SK-N-DZ (cell line): ENCODE results near the gene ZFP1.
"Not testable (repeated sequence)": the region's sequence is repeated elsewhere in the genome, so short reads cannot be mapped to it uniquely, and the experiment has no call there.

Experiments used
- DNase-seq: peaks from one replicate; pipeline ENCODE4 v3.0.0-alpha.2; 2015; ENCODE audit warnings: low spot score

The ZFP1 gene

DNA sequence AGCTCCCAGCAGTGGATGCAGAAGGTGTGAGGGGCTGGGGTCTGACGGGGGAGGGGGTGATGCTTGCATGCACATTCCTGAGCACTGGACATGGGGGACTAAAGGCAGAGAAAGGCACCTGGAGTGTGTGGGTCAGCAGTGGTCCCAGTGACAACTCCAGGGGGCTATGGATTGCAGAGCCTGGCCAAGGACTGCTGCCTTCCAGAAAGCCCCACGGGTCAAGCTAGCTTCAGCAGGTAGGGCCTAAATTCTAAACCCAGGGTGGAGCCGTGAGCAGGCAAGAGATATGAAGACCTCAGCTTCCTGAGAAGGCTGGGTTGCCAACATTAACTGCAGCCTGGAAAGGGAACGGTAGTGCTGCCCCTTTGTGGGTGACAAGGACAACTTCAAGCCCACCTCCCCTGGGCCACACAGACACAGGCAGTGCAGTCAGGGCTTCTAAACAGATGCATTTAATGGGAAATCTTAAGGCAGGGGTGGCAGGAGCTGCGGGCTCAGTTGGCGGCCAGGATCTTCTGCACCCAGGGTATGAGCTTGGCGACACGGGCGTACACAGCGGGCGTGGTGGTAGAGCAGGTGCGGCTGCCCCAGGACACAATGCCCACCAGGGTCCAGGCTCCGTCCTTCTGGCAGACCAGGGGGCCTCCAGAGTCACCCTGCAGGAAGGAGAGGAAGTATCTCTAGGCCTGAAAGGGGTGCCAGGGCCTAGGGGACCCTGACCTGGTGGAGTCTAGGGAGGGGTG, 55.5 kb downstream of the ZFP1 start:
- DNase-seq: no peak

DNA sequence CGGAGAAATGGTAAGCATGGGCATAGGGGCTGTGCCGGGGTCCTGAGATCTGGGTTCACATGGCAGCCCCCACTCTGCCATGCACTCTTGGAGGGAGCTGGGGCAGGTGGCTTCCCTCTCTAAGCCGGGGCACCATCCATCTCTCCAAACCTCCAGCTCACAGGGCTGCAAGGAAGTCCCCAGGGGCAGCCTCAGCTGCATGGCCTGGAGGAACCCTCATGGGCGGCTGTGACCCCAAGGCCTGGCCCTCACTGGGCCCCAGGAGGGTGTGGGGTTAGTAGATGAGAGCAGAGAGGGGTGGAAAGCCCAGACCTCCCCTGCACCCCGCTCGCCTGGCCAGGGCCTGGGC, 56.1 kb downstream of the ZFP1 start:
- DNase-seq: no peak

DNA sequence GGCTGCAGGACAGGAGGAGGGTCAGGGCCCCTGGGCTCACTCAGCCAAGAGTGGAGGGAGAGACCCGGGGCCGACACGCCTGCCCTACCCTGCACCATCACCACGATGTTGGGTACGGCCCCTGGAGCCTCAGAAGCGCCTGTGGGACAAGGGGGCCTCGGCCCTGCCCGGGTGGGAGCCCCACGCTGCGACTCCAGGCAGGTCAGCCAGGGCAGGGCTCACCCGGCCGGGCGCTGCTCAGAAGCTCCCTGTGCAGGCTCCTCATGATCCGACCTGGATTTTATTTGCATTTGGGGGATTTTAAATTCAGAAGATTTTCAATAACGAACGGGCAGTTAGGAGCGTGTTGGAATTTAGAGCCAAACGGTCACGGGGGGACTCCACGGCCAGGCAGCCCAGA, 56.6 kb downstream of the ZFP1 start:
- not testable (repeated sequence) for DNase-seq

DNA sequence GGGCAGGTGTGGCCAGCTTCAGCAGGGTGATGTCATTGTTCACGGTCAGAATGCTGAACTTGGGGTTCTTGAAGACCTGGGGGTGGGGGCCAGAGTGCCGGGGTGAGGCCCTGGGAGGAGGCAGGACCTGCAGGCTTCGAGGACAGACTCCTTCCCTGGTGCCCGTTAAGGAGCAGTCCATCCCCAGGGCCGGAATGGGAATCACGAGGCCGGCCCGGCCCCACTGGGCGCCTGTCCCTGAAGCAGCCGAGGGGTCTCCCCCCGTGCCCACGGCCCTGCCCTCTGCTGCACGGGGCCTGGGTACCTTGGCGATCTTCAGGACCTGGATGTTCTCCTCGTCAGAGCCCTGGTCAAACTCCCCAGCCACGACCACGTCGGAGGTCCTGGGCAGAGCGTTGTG, 57.1 kb downstream of the ZFP1 start:
- DNase-seq: not testable (repeated sequence)

DNA sequence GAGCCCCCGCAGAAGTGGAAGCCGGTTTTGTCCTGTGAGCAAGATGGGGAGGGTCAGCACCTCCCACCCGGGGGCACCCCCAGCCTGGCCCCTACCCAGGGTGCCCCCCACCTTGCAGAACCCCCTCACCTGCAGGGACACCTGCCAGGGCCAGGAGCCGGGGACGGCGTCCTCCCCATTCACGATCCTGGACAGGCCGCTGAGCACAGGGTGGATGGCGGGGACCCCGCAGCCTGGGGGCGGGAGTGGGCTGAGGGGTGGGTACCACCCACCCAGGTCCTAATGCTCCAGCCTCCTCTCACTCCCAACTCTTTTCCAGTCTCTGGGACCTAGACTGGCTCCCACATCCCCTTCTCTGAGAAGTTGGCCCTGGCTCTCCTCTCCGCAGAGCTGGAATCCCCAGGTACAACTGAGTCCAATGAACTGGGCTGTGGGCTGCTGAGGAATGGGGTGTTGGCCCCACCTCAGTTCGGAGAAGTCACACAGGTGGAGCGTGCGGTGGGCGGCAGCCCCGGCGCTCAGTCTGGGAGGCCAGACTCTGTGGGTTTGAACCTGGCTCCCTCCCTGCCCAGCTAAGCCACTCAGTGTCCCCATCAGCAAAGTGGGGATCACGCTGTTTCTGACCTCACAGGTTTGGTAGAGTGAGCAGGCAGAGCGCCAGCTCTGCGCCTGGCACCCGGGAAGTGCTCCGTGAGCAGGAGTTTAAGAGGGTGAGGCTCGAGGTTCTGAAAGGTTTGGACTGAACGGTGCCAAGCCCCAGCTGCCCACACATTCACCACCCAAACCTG, 57.8 kb downstream of the ZFP1 start:
- DNase-seq: not testable (repeated sequence)

DNA sequence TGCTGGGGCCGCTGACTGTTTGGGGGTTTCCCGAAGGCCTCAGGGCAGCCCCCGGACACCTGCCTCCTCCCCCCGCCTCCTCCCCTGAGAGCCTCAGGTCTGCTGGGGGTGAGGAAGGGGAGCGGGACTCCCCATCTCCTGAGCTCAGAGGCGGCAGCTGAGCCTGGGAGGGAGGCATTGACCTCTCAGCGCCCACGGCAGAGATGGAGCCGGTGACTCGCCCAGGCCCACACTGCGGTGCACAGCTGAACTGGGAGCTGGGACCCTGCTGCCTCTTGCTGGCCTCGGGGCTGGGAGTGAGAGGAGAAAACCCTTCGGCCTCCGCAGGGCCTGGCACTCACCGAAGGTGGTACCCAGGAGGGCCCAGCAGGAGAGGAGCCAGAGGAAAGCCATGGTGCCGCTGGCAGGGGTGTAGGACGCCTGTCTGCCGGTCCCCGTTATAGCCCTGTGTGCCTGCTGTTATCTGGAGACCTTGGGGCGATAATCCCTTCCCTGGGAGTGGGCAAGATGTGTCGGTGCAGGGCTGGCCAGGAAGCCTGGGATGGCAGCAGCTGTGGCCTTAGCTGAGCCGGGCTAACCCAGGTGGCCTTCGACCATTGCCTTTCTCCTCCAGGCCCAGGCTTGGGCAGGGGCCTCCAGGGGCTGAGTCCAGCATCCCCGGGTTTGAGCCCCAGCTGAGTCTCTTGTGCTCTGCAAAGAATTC, 58.6 kb downstream of the ZFP1 start, which contains the start of gene CTRB2:
Gene CTRB2, minus strand, starts transcription at position 413 of the 703 bp plus-strand sequence. Its CDS starts 20 bp downstream, at position 393.
- no peak for DNase-seq

DNA sequence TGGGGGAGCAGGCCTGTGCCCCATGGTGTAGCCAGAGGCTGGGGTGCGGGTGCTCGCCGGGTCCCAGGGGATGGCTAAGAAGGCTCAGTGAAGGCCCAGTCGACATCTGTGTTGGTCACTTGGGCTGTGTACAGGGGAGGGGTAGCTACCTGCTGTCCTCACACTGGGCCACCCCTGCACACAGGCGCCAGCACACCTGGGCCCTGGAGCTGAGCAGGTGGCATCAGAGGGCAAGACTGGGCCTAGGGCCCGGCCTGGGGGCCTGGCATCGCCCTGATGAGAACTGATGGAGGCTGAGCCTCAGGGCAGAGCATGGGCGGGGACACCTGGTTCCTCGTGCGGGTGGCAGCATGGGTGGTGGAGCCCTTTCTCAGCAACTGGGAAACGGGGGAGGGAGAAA, 59.5 kb downstream of the ZFP1 start:
- no peak for DNase-seq

DNA sequence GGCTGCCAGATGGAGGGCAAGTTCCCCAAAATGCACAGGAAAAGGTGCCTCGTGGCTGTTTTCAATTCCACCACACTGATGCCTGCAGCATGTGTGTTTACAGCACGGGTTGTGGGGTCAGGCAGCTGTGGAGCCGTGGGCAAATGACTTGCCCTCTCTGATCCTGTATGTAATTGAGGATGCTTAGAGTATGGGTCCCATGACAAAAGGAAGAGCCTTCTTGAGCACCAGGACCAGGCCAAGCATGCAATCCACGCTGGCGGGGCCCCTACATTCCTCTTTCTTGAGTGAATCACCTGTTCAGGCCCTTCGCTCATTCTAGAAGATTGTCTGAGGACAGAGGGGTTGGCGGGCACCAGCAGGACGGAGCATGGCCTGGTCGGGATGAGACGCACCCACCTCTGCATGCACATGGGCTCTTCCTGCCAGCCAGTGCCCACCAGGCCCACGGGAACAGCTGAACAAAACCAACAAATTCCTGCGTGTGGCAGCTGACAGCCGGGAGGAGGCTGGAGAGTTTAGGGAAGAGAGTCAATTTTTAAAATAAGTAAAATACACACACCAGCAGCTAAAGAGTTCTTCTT, 60.0 kb downstream of the ZFP1 start:
- no peak for DNase-seq

DNA sequence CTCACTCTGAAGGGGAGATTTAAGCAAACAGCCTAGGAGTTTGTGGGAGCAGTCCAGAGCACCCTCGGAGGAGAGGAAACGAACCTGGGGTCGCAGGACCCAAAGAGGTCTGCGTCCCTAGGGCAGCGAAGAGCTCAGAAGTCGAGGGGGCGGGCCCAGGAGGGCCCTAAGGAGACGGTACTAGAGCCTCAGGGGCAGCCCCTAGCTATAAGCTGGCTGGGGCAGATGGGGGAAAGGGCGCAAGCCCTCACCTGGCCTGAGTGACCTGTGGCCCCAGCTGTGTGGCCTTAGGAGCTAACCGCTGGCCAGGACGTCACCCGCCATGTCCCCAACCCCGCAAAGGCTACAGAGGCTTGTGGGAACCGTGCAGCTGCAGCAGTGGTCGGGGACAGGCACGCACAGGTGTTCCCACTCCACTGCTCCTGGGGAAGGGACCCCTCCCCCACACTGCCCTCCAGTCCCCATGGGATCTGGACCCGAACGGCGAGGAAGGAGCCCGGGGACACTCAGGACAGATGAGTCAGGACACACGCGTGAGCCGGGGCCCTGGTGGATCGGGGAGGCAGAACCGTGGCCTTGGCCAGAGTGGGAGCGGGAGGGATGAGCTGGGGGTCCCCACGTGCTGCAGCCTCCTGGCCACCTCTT, 60.7 kb downstream of the ZFP1 start:
- DNase-seq: no peak

DNA sequence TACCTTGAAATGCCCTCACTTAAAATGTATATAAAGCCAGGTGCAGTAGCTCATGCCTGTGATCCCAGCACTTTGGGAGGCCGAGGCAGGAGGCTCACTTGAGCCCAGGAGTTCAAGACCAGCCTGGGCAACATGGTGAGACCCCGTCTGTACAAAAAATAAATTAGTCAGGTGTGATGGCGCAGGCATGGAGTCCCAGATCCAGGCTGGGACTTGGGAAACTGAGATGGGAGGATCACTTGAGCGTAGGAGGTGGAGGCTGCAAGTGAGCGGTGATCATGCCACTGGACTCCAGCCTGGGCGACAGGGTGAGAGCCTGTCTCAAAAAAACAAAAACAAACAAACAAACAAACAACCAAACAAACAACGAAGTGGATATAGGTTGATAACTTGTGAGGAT, 61.2 kb downstream of the ZFP1 start:
- not testable (repeated sequence) for DNase-seq

DNA sequence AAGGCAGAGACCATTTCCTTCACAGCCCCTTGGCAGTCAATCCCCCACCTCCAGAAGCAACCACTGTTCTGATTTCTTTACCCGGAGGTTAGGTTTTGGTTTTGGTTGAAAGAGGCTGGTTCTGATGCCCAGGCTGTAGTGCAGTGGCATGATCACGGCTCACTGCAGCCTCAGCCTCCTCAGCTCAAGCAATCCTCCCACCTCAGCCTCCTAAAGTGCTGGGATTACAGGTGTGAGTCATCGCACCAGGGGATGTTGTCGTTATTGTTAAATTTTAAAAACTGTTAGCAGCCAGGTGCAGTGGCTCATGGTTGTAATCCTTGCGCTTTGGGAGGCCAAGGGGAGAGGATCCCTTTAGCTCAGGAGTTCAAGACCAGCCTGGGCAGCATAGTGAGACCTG, 61.6 kb downstream of the ZFP1 start:
- DNase-seq: no peak

DNA sequence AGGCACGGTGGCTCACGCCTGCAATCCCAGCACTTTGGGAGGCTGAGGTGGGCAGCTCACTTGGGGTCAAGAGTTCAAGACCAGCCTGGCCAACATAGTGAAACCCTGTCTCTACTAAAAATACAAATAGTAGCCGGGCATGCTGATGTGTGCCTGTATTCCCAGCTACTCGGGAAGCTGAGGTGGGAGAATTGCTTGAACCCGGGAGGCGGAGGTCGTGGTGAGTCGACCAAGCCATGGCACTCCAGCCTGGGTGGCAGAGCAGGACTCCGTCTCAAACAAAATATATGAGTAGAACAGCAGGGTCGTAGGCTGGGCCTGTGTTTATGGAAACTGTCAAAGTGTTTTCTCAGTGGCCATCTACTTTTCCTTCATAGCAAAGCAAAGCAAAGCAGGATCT, 63.0 kb downstream of the ZFP1 start:
- not testable (repeated sequence) for DNase-seq

DNA sequence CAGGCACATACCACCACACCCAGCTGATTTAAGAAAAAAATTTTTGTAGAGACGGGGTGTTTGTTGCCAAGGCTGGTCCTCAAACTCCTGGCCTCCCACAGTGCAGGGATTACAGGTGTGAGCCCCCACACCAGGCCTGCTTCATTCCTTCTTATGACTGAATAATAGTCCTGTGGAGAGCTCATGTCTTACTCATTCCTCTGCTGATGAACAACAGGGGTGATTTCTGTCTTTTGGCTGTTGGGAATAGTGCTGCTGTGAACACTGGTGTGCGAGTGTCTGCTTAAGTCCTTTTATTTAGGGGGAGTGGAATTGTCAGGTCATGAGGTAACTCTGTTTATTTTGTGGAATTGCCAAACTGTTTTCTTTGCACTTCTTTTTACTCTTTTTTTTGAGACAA, 67.8 kb downstream of the ZFP1 start:
- DNase-seq: no peak

DNA sequence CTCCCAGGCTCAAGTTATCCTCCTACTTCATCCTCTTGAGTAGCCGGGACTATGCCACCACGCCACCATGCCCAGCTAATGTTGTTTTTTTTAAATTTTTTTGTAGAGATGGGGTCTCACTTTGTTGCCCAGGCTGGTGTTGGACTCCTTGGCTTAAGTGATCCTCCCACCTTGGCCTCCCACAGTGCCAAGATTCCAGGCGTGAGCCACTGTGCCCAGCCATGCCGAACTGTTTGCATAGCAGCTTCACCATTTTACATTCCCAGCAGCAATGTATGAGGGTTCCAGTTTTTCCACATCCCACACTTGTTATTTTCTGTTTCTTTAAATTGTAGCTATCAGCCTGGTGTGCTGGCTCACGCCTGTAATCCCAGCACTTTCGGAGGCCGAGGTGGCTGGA, 68.3 kb downstream of the ZFP1 start:
- DNase-seq: no peak

DNA sequence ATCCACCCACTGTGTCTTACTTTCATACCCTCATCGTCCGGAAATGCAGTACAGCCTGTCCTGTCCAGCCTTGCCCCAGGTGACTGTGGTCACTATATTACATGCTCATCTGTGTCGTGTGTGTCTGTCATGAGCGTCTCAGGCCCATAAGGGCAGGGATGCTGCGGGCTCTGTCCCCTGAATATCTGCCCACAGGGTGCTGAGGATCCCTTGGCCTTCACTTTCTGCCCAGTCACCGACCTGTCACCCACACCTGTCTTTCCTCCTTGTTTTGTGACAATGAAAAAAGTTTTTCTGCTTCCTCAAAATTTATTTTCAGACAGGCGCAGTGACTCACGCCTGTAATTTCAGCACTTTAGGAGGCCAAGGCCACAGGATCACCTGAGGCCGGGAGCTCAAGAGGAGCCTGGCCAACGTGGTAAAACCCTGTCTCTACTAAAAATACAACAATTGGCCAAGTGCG, 69.1 kb downstream of the ZFP1 start:
- DNase-seq: no peak

DNA sequence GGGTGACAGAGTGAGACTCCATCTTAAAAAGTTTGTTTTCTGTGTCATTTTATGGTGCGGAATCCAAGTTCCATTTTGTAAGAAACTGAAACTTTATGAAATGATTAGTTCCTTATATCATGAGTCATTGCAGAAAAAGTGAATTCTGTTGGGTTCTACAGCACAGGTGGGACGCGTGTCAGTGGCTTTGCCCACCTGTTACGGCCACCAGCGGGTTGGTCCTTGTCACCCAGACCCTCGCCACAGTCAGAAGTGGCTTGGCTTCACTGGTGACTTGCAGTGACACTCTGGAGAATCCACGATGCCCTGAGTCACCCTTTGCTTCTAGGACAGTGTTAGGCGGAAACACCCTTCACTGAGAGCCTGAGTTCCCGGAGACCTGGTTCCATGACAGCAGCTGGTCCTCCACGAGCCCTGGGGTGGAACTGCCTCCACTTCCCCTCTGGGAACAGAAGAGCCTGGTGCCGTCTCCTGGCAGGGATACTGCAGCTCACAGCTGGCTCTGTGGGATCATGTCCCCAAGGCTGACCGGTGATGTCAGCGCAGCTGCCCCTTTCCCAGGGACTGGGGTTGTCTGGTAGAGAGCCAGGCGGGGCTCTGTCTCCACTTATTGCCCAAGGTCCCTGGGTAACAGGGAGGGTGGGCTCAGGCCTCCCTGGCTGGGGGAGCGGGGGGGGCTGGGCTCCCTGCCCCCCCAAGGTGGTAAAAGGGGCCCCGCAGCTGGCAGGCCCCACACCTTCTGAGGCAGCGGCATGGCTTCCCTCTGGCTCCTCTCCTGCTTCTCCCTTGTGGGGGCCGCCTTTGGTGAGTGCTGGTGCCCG, 70.1 kb downstream of the ZFP1 start, which contains the start of gene CTRB1:
Gene CTRB1, plus strand, starts transcription at position 733 of the 821 bp plus-strand sequence. Its CDS starts 20 bp downstream, at position 753.
- DNase-seq: no peak

DNA sequence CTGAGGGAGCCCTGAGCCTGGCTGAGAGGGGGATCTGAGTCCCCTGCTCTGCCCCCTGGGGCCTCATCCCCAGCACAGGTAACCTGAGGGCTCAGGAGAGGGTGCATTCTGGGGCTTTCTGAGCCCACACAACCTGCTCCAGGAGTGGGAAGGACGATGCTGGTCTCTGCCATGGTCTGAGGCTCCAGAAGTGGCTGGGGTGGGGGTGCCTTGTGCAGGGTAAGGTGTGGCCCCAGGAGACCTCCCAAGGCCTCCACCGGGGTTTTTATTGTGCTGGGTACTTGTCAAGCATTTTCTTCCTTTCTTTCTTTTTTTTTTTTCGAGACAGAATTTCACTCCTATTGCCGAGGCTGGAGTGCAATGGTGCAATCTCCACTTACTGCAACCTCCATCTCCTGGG, 70.8 kb downstream of the ZFP1 start:
- no peak for DNase-seq

DNA sequence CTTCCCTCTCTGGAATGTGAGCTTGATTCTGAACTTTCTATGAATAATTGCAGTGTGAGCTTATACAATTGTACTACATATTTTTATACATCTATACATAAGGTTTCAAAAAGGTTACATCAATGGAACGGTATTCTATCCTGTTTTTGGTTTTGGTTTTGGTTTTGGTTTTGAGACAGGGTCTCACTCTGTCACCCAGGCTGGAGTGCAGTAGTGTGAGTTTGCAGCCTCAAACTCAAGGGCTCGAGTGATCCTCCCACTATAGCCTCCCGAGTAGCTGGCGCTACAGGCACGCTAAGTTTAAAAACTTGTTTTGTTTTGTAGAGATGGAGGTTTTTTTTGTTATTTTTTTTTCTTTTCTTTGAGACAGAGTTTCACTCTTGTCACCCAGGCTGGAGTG, 71.5 kb downstream of the ZFP1 start:
- no peak for DNase-seq
